GM19324 (cell line): Measurements from ENCODE around the gene NALCN.
A peak's percentile ranks its signal among the peaks of the same experiment; 100 is the strongest.

Experiments used
- ATAC-seq: cut with Tn5 transposase; IDR thresholded peaks from one replicate; pipeline ENCODE4 v1.9.1; 2021; ENCODE audit warnings: mild to moderate bottlenecking, moderate library complexity; ENCODE audit not compliant: unreplicated experiment, low FRiP score

Gene NALCN

DNA sequence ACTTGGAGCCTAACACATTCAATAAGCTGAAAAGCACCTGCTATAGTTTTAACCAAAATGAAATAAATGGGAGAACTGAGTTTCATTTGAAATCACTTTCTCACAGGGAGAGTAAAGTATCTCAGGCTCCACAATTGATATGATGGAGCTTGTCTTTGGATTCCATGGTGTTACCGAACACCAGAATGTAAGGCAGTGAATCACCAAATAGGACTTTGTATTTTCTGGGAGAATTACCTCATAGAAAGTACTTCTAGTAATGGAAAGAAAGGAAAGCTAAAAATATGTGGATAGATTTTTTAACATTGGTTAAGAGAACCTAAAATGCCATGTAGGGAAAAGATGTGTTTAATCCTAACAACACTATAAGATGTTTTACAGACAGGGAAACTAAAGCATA is 123.6 kb downstream of the NALCN start:
- ATAC-seq, result no peak

DNA sequence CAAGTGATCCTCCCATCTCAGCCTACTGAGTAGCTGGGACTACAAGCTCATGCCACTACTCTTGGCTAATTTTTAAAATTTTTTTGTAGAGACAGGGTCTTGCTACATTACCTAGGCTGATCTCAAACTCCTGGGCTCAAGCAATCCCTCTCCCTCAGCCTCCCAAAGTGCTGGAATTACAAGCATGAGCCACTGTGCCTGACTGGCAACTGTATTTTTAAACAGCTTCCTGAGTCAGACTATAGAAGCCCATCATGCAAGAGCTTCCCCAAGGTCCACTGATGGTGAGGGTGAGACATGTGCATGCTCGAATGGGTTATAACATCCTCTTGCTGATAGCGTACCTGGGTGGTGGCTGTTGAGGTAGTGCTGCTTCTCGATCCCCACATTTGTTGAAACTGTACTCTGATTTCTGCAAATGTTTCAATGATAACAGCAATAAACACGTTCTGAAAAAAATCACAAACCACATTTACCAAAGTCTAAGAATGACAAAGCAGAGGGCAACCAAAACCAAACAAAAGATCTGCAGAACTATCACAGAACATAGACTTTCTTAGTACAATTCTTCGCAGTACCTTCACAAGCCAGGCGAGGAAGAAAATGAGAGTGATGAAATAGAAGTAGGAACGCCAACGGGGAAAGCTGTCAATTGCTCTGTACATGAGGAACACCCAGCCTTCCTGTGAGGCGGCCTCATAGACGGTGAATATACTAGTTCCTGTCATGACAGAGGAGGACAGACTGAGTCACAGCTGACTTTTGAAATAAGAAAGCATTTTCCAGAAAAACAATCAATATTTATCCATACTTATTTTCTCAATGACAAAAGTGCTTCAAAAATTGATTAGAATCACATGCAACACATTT is 124.4 kb downstream of the NALCN start:
- no peak for ATAC-seq

DNA sequence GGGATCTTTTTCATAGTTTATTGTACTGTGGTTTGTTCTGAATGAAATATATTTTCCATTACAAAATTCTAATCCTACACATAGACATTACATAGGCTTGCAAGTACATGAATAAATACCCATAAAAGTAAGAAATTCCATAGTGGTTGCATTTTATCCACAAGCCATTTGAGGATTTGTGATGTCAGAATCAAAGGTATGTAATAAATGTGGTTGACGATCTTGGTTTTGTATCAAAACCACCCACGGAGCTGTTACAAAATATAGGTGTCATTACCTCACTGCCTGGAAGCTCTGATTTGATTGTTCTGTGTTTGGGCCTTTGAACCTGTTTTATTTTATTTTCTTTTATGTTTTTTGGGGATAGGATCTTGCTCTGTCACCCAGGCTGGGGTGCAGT is 125.1 kb downstream of the NALCN start:
- no peak for ATAC-seq

DNA sequence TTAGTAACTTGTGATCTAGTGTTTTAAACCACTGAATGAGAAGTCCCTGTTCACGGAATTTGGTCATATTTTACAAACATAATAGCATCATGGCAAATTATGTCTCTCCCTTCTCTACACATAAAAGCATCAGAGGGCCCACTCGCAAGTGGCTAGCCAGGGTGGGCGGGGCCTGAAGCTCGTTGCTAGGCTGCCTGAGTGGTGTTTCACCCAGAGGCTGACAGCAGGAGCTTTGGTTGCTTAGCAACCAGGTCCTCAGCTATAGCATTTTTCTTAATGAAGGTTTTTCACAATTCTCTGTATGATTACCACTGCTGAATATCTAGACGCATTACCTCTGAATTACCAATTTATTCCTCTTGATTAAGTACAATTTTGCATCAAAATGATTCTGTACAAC is 126.5 kb downstream of the NALCN start:
- no peak for ATAC-seq

GRCh38 chr13:101283782-101284181 is 132.5 kb downstream of the NALCN start:
- ATAC-seq, result no peak

DNA sequence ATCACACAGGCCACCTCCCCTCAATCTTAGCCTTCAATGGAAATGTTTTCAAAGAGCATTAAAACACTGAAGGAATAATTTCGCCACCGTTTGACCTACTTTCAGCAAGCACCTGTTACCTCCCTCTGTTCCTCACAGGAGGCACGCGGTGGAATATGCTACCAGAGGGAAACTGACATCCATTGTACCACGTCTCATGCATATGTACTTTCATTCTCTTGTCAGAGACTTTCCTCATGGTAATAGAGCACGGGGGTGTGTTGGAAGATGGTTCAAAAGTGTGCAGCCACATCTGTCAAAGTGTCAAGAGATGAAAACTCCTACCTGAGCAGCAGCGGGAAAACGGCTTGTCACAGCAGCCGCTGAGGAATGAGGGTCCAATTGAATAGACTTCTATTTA is 143.4 kb downstream of the NALCN start:
- ATAC-seq, result no peak

DNA sequence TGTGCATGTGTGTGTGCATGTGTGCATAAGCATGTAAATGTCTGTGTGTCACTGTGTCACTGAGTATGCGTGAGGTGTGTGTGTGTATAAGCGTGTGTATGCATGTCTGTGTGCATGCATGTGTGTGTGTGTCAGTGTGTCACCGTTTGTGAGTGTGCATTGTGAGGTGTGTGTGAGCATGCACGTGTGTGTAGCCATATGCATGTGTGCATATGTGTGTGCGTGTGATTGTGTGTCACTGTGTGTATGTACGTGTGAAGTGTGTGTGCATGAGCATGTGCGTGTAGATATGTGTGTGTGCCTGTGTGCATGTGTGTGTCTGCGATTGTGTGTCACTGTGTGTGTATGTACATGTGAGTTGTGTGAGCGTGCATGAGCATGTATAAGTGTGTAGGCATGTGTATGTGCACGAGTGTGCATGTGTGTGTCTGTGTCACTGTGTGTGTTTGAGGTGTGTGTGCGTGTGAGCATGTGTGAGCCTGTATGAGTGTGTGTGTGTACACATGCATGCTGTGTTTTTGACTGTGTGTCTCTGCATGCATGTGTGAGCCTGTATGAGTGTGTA is 144.5 kb downstream of the NALCN start:
- no peak for ATAC-seq

DNA sequence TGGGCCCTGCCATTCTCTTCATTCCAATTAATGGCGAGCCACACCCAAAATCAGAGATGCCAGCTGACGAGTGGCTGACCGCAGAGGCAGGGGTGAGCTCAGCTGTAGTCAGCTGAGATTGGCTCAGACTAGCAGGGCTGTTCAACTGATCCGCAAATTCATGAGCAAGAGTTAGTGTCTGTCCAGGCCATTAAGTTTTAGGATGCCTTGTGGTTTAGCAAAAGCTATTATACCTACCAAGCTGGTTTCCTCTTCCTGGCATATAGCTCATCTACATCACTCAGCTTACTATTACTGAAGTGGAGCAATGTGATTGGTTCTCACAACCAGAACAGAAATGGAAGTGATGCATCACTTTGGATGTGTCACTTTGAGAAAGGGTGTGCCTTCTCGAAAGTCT is 148.7 kb downstream of the NALCN start:
- no peak for ATAC-seq

DNA sequence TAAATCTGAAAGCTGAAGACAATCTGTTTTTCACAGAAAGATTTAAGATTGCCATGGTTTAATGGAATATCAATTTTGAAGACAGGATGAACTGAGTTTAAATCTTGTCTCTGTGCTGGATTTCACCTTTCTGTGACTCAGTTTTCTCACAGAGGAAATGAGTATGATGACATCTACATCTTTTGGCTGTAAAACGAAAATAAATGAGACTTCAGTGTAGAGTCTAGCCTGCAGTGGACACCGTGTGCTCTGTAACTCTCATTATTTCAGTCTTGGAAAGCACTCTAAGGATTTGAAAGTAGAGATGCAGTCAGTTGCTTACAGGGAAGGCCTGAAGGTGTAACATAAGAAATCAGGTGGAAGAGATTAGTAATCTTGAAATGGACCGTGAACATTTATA is 150.4 kb downstream of the NALCN start:
- no peak for ATAC-seq

DNA sequence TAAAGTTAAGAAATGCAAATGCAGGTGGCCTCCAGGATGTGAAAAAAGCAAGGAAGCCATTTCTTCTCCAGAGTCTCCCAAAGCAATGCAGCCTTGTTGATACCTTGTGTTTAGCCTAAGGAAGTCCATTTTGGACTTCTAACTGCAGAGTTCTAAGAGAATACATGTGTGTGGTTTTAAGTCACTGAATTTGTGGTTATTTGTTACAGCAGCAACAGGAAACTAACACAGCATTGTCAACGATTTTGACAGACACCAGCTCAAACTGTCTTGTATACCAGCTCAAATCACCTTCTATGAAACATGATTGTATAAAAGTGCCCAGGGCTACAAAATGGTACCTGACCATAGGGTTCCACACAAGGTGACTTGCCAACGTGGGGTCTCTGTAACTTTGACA is 151.4 kb downstream of the NALCN start:
- no peak for ATAC-seq

DNA sequence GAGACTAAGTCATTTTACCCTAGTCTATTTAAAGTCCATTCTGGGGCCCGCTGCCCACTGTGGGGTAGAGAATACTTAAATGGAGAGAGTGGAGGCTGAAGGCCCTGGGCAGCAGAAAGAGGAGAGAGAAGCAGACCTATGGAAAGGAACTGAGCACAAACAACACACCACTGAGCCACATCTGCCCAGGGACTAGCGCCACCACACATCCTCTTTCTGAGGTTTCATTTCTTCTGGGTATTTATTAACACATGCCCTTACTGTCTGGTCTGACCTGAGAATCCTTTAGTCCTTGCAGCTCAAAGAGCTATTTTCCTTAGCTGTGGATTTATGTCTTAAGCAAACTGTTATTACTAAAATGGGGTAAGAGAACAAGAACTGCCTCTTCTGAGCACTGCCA is 154.0 kb downstream of the NALCN start:
- ATAC-seq, result peak; percentile 77

DNA sequence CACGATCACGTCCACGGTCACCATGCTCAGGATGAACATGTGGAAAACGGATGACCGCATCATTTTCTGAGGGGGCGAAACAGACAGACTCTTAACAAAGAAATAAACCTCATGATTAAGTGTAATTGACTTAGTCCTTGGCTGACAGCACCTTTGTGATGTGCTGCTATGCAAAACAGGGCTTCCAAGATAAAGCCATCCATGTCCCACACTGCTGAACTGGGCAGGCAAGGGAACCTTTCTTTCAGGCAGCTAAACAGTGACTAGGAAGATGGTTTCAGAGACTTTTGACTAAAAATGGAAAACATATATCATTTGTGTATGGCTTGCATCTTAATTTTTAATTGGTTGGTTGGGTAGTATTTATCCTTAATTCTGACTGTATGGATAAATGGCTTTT is 157.8 kb downstream of the NALCN start:
- ATAC-seq, result no peak

- ATAC-seq, result peak; percentile 87
Observed at GRCh38 chr13:101258071-101258470, 158.2 kb downstream of the NALCN start.

GRCh38 chr13:101248739-101249514 is 167.4 kb downstream of the NALCN start:
- no peak for ATAC-seq

- no peak for ATAC-seq
Observed at GRCh38 chr13:101242720-101243119, 173.6 kb downstream of the NALCN start.

- ATAC-seq, result no peak
Observed at GRCh38 chr13:101238555-101238954, 177.8 kb downstream of the NALCN start.

- ATAC-seq, result no peak
Observed at GRCh38 chr13:101231751-101232428, 184.4 kb downstream of the NALCN start.

- no peak for ATAC-seq
Observed at GRCh38 chr13:101230271-101230890, 185.9 kb downstream of the NALCN start.

DNA sequence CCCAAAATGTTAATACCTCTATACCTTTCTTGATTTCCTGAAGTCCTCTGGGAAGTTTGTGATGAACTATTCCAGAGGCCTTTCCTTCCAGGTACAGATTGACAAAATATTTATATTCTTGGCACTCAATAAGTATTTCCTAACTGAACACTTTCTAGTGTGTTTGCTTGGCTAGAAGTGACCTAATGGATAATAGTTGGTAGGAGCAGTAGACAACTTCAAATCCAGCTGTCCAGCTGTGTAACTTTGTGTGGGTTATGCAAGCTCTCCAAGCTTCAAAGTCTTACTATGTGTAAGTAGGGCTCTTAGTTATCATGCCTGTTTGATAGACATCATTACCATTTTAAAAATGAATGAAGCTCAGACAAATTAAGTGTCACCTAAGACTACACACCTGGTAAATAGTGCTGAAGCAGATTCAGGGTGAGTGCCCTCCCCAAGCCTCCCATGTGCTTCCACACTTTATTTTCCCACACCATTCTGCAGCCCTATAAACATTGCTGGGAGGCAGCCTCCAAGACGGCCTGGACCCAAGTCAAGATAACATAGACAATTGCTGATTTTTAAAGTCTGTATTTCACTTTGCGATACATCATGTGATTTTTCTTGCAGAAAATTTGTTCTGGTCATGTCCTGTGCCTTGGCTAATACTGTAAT is 196.6 kb downstream of the NALCN start:
- no peak for ATAC-seq

GRCh38 chr13:101218484-101218883 is 197.8 kb downstream of the NALCN start:
- ATAC-seq, result no peak
